Smooth muscle cell (in vitro differentiated cells): ENCODE measurements around the gene MAS1L. TPM values are rescaled to one million over a fixed set of nuclear protein-coding genes. Genes with fewer than 3 reads are reported as not detected.

Experiments used
- DNase-seq: peaks from one replicate; lab custom pipeline; 2025; ENCODE audit not compliant: unreplicated experiment; lab: John Stamatoyannopoulos, UW
- H2AFZ ChIP-seq: fragments of 200-600 bp; sonication (generic); 2 replicates; pipeline ENCODE4 v1.6.0; 2016; ENCODE audit warnings: antibody characterized with exemption, low read depth, mild to moderate bottlenecking
- H3F3A ChIP-seq: fragments of 200-600 bp; sonication (generic); 2 replicates; pipeline ENCODE4 v1.6.0; 2017; ENCODE audit warnings: antibody characterized with exemption, low read depth
- H3K27ac ChIP-seq: fragments of 200-600 bp; sonication (generic); 2 replicates; pipeline ENCODE4 v1.5.1; 2016; ENCODE audit warnings: low read depth, mild to moderate bottlenecking
- H3K27me3 ChIP-seq: fragments of 200-600 bp; sonication (generic); 2 replicates; pipeline ENCODE4 v1.6.1; 2016; ENCODE audit warnings: low read depth, mild to moderate bottlenecking
- H3K36me3 ChIP-seq: fragments of 200-600 bp; sonication (generic); 2 replicates; pipeline ENCODE4 v1.5.1; 2016; ENCODE audit warnings: low read depth
- H3K4me1 ChIP-seq: fragments of 200-600 bp; sonication (generic); 2 replicates; pipeline ENCODE4 v1.5.1; 2016; ENCODE audit warnings: low read depth
- H3K4me2 ChIP-seq: fragments of 200-600 bp; sonication (generic); 2 replicates; pipeline ENCODE4 v1.6.0; 2016; ENCODE audit warnings: mild to moderate bottlenecking
- H3K4me3 ChIP-seq: fragments of 200-600 bp; sonication (generic); 2 replicates; pipeline ENCODE4 v1.5.1; 2016; ENCODE audit warnings: mild to moderate bottlenecking
- H3K79me2 ChIP-seq: fragments of 200-600 bp; sonication (generic); 2 replicates; pipeline ENCODE4 v1.6.0; 2016; ENCODE audit warnings: low read depth, mild to moderate bottlenecking
- H3K9ac ChIP-seq: fragments of 200-600 bp; sonication (generic); 2 replicates; pipeline ENCODE4 v1.6.0; 2016; ENCODE audit warnings: low read depth
- H3K9me3 ChIP-seq: fragments of 200-600 bp; sonication (generic); replicated peaks from 2 replicates; pipeline ENCODE4 v1.5.1; 2016; ENCODE audit warnings: low read depth
- H4K20me1 ChIP-seq: fragments of 200-600 bp; sonication (generic); 2 replicates; pipeline ENCODE4 v1.6.0; 2016; ENCODE audit warnings: low read depth
- CTCF ChIP-seq: fragments of 200-600 bp; sonication (generic); IDR thresholded peaks from 2 replicates; pipeline ENCODE4 v1.5.1; 2017; ENCODE audit warnings: borderline replicate concordance, mild to moderate bottlenecking, antibody characterized with exemption; ENCODE audit not compliant: insufficient read depth, poor library complexity, severe bottlenecking
- WGBS: methylation state at CpG from one replicate; pipeline ENCODE4 v1.1.7; 2016; ENCODE audit warnings: low lambda C conversion rate; 5-methylcytosine and 5-hydroxymethylcytosine counted together
- polyA plus RNA-seq: library from polyadenylated mRNA; unstranded; fragments of >200 nt; fragmentation: Nextera tagmentation; extraction: Ambion mirVana; gene quantifications from 2 replicates; pipeline ENCODE4 v1.2.1, GENCODE V29; 2016
- total RNA-seq: library from RNA; depleted of rRNA; stranded (reverse); fragments of >200 nt; gene quantifications from 2 replicates; pipeline ENCODE4 v1.2.3, GENCODE V29; 2014

MAS1L gene
- total and polyA plus RNA-seq, 2 experiments from 2014 or later: not detected

DNA sequence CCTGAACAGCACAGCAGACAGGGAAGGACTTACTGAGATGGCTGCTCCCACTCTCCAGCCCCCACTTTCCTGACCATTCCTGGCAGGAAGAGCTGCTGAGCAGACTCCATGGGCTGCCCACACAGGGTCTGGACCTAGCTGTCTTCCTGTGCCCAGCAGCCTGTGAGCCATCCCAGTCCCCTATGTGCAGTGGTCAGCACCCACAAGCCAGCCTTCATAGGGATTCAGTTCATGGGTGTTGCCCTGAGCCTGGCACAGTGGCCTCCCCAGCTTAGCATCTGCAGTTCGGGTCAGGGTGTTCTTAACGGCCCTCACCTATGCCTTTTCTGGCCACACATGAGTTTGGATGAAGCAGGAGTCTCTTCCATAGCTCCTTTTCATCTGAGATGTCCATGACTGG is 39.8 kb upstream of the MAS1L start:
- H3K4me3 ChIP-seq: no peak overlapping the region
- H4K20me1 ChIP-seq: no peaks in the 10 kb centered on the region
- DNase-seq: no peak
- H3K4me2 ChIP-seq: no peak overlapping the region
- no peaks in the 10 kb centered on the region for H3K79me2 ChIP-seq
- no peak for TF ChIP-seq CTCF
- no peaks in the 10 kb centered on the region for H3F3A ChIP-seq
- no peak overlapping the region for H2AFZ ChIP-seq
- no peak overlapping the region for H3K27ac ChIP-seq
- H3K9ac ChIP-seq: no peak overlapping the region
- no peaks in the 10 kb centered on the region for H3K4me1 ChIP-seq
- 84% methylated on average over 2 of the region's 2 CpGs for whole genome bisulfite sequencing
- no peaks in the 10 kb centered on the region for H3K9me3 ChIP-seq
- no peaks in the 10 kb centered on the region for H3K36me3 ChIP-seq
- no peaks in the 10 kb centered on the region for H3K27me3 ChIP-seq

DNA sequence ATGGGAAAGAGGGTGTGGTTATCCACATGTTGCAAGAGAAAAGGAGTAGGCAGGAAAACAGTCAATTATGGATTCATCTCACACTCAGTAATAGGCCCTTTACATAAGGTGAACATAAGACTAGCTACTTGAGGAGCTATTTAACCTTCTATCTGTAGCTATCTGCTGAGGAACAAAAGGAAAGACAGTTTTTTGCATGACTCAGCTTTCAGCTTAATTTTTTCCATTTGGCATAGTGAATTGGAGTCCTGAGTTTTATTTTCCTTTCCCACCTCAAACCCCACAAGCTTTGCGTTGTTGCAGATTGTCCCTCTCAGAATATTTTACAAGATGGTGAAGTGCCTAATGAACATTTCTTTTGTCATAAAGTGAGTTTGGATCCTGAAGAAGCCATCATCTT is 39.4 kb upstream of the MAS1L start:
- H3F3A ChIP-seq: no peaks in the 10 kb centered on the region
- no peak overlapping the region for H3K4me3 ChIP-seq
- H4K20me1 ChIP-seq: no peaks in the 10 kb centered on the region
- no peak for TF ChIP-seq CTCF
- no peak overlapping the region for H3K27ac ChIP-seq
- DNase-seq: no peak
- no peak overlapping the region for H3K9ac ChIP-seq
- H2AFZ ChIP-seq: no peak overlapping the region
- H3K4me2 ChIP-seq: no peak overlapping the region
- 81% methylated on average over 1 of the region's 1 CpG for WGBS
- H3K36me3 ChIP-seq: no peaks in the 10 kb centered on the region
- H3K79me2 ChIP-seq: no peaks in the 10 kb centered on the region
- no peaks in the 10 kb centered on the region for H3K4me1 ChIP-seq
- no peaks in the 10 kb centered on the region for H3K27me3 ChIP-seq
- H3K9me3 ChIP-seq: no peaks in the 10 kb centered on the region

GRCh38 chr6:29525311-29525639 is 37.5 kb upstream of the MAS1L start:
- no peaks in the 10 kb centered on the region for H3K79me2 ChIP-seq
- TF ChIP-seq CTCF: no peak
- H2AFZ ChIP-seq: no peak overlapping the region
- 0% methylated on average over 1 of the region's 1 CpG for WGBS
- no peak overlapping the region for H3K4me3 ChIP-seq
- no peaks in the 10 kb centered on the region for H3K4me1 ChIP-seq
- H3K9me3 ChIP-seq: no peaks in the 10 kb centered on the region
- H3K9ac ChIP-seq: no peak overlapping the region
- H3K36me3 ChIP-seq: no peaks in the 10 kb centered on the region
- no peaks in the 10 kb centered on the region for H4K20me1 ChIP-seq
- H3K27me3 ChIP-seq: no peaks in the 10 kb centered on the region
- DNase-seq: no peak
- H3F3A ChIP-seq: no peaks in the 10 kb centered on the region
- H3K27ac ChIP-seq: no peak overlapping the region
- H3K4me2 ChIP-seq: no peak overlapping the region

DNA sequence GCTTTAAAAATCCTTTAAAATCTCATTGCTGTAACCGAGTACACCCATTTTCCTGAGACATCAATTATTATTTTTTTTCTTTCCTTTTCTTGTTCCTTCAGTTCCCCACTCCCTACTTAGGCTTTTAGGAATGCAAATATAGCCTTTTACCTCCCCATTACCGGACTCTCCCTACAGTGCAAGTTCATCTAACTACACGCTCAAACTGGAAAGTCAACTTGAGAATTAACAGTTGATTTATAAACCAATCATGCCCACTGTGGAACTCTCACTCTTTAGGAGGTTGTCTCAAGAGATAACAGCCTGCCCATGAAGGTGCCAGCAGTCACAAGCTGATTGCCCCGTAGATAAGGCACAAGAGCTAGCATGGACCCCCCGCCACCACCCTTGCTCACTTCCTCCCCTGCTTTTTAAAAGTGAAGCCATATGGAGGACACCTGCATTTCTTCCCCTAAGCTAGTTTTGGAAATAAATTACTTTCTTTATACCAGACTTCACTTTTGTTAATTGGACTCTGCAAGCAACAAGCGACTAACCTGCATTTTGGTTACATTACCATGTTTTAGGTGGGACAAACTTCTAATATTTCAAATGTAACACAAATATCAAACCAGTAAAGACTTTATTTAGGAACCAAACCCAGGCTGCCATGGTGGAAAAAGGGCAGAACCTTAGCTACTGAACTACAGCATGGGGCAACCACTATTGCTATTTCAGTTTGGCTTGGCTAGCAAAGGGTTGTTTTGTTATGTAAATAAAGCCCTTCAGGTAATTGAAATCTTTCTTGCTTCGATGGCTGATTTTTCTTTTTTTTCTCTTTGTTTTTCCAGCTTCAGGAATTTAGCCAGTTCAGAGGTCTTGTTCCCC is 36.9 kb upstream of the MAS1L start:
- Histone ChIP-seq H2AFZ (no peak overlapping the region), H3K9me3 (no peaks in the 10 kb centered on the region), H3K4me3 (no peak overlapping the region), H3K27me3 (no peaks in the 10 kb centered on the region), H3F3A (no peaks in the 10 kb centered on the region), H3K4me1 (no peaks in the 10 kb centered on the region), H4K20me1 (no peaks in the 10 kb centered on the region), H3K4me2 (no peak overlapping the region), H3K9ac (no peak overlapping the region), H3K36me3 (no peaks in the 10 kb centered on the region), H3K27ac (no peak overlapping the region), H3K79me2 (no peaks in the 10 kb centered on the region)
- 90% methylated on average over 7 of the region's 7 CpGs for WGBS
- DNase-seq: no peak
- no peak for TF ChIP-seq CTCF
